Stimulated activated CD4-positive, alpha-beta T cell treated with anti-CD3 and anti-CD28 coated beads, Interleukin-15, amount 100 ng/mL, for 1 hour (primary cell): ENCODE data around the gene PIM3.

ENCODE experiments used
- DNase-seq, 2 donors: peaks; one replicate each; pipeline ENCODE4 v3.0.0-alpha.2; 2020; ENCODE audit warnings: low read depth in 1 of 2, low spot score in 1 of 2

PIM3 gene

DNA sequence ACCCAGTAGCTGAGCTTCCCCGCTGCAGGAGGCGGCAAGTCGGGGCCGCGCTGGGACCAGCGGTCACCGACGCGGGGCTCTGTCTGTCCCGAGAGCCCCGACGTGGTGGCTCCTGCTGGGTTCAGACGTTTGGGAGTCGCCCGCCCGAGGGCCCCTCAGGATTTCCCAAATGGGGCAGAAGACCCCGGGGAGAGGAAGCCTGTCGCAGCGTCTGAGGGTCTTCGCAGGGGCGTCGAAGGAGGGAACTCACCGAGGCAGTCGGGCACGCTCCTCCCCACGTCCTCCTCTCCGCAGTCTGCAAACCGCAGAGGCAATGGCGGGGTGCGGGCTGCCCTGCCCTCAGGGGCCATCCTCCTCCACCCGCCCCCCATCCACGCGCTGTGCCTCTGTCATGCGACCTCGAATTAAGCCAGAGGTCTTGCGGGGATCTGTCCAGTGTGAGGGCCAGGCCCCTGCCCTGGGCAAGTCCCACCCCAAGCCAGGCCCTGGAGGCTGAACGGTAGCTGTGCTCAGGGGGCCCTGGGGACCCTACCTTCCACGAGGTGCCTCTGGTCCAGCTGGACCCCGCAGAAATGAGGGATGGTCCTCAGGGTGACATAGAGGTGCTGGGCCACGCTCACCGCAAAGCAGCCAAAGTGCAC lies 39.5 kb downstream of the PIM3 start:
- no peak for DNase-seq

DNA sequence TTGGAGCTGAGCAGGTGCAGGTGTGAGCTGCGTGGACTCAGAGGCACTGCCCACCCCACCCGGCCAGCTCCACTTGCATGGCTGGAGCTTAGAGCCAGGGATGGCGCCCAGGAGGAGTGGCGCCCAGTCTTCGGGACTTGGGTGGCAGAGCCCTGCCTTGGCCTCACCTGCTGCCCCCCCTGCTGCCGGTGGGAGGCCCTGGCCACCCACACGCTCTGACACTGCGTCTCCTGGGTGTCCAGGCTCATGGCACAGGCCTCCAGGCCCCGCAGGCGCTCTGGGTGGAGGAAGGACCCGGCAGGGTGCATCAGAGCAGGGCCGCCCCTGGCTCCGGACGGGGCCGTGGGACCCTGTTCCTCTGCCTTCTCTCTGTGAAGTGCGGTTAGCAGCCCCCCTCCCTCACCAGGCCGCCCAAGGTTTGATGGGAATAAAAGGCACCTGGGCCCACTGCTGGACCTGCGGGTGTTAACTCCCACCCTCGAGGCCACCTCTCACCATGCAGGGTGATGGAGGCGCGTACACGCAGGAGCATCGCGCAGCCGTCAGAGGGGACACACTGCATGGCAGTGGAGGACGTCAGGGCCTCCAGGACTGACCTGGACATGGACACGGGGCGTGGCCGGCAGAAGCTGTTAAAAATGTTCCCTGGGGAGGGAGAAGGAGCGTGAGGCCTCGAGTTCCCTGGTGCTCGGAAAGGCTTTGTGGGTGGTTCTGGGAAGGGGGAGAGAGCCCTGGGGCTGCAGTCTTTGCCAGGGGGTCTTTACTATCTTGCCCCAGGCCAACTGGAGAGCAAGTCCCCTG lies 40.2 kb downstream of the PIM3 start:
- no peak for DNase-seq

DNA sequence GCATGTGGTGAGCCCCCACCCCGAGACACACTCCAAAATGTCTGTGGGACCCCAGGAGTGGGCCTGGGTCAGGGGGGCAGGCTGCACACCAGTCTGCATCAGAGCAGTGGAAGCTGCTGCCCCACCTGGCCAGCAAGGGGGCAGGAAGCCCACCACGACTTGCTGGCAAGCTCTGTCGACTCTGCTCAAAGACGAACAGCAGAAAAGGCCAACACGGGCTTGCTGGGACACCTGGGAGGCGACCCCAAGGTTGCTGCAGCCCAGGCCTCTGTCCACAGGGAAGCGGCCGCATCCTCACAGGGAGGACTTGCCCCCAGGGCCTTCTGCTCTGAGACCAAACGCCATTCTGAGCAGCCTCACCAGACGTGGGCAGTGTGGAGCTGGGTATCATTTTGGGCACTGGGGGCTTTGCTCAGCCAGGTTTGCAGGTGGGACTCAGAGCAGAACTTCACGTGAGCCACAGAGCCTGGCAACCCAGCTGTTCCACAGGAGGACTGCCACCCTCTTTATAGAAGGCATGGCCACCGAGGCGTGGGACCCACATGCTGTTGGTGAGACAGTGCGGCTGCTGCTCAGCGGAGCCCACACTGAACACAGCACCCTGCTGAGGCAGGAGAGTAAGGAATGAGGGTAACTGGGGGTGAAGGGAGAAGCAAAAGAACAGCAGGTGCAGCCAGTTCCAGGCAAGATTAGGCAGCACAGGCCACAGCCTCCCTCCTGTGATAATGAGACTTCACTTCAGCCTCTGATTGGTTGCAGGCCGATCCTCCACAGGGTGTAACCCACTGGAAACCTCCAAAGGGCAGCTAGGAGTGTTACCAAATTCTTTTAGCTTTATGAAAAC lies 41.0 kb downstream of the PIM3 start:
- DNase-seq = no peak

DNA sequence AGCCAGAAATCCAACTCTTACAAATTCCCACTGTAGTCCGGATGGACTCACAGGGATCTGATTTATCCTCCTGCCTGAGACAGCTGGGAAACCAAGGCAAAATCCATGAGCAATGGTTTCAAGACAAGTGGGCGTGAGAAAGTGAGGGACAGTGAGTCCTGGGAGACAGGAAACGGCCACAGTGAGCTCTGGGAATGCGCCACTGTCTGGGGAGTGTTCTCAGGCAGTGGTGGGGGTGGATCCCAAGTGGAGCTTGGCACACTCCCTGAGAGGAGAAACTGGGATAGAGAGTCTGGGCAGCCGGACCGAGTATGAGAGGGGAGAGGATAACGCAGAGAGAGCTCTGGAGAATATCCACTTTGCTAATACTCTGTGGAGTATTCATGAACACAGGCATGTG lies 42.2 kb downstream of the PIM3 start:
- DNase-seq = no peak

DNA sequence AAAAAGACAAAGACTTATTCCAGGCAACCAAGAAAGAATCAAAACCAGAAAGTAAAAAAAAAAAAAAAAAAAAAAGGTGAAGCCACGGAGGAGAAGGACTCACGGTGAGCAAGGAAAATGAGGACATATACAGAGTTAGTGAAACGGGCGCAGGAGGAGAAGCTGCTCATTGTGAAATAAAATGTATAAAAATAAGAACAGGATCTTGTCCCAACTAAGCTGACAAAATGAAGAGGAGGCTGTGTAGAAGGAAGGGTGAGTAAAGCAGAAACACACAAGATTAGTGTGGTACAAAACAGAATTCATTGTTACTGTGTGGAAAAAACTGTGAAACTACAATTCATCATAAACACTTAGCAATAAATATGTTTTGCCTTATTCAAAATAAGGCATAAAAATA lies 44.3 kb downstream of the PIM3 start:
- DNase-seq = no peak

DNA sequence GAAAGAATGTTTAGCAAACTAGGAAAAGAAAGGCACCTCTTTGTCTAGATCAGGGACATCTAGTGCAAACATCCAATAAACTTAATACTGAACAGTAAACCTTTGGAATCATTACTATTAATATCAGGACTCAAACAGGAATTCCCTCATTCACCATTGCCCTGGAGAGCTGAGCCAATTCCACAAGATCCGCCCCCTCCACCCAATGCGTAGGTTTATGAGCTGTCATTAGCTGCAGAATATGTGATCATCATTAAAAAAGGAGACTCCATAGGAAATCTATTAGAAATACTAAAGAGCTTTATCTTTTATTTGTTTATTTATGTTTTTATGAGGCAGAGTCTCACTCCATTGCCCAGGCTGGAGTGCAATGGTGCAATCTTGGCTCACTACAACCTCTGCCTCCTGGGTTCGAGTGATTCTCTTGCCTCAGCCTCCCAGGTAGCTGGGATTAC lies 46.5 kb downstream of the PIM3 start:
- no peak for DNase-seq

DNA sequence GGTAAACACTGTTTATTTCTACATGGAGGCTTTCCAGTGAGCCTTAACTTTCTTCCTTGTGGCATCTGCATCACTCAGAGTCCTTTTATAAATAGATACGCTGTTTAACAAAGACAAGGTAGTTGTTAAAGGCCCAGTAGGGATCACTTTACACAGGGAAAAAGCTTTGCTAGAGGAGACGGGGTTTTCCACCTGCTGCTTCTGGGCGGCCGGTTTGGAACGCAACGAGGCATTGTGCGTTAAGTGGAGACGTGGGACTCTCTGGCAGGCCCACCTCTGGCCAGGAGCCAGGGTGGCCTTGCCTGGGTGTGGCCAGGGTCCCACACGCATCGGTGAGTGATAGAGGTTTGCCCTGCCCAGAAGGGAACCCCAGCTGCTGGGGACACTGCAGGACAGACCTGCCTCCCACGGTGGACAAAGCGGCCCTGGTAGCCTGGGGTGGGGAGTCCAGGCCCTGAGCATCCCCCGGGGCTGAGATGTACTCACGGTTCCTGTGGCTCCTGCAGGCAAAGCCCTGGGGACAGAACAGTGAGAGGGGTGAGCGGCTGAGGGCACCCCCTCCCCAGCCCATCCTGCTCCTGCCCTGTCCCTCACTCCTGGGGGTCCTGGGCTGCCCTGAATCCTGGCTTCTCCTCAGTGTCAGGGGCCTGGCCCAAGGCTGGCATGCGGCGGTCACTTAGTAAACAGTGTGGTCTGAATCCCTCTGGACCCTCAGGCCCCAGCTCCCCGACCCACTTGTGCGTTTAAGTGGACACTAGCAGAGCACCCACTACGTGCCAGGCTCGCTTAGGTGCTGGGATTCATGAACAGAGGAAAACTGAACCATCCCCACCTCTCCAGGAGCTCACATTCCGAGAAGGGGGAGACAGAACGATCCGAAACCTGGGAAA lies 47.8 kb downstream of the PIM3 start:
- no peak for DNase-seq

DNA sequence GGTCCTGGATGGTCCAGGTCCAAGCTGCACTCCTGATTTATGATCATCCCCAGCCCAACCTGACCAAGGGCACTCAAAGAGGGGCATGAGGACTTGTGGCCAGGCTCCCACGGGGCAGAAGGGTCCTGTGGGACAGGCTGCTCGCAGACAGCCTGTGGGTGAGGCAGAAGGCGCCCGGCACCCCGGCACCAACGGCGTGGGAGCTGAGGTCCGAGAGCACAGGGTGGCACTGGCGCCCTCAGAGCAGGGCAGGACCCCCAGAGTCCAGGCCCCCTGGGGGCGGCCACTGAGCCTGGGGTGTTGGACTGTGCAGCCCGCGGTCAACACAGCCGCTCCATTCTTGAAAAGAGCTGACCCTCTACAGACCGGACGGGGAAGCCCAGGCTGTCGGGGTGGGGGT lies 48.7 kb downstream of the PIM3 start:
- DNase-seq = no peak

DNA sequence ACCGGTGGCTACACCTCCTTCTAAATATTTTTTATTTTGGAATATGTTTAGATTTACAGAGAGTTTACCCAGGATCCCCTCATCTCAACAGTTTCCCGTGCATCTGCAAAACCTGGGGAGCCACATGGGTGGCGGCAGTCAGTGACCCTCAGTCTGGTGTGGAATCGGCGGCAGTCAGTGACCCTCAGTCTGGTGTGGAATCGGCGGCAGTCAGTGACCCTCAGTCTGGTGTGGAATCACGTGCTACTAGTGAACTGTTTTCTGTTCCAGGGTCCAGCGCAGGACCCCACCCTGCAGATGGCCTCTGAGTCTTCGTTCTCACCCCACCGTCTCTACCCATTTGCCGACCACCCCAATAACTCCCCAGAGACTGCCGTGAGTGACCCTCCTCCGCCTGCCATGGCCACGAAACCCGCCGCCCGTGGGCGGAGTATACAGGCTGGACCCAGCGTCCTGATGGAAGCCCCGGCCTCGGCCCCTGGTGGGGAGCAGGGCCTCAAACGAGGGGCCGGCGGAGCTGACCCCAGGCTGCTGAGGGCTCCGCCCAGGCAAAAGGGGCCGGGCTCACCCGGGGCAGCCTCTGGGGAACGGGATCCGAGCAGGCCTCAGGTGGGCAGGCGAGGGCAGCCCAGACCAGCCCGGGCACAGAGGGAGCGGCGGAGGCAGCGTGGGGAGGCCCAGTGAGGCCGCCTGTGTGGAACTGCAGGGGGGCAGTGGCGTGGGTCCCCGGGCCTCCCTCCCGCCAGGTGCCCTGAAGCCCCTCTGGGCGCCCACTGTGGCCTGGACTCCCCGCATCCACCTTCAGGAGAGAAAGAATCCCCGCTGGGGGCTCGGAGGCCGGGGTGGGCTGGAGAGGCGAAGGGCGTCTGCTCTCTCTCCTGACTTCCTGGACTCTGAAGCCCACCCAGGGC lies 49.4 kb downstream of the PIM3 start:
- no peak for DNase-seq

DNA sequence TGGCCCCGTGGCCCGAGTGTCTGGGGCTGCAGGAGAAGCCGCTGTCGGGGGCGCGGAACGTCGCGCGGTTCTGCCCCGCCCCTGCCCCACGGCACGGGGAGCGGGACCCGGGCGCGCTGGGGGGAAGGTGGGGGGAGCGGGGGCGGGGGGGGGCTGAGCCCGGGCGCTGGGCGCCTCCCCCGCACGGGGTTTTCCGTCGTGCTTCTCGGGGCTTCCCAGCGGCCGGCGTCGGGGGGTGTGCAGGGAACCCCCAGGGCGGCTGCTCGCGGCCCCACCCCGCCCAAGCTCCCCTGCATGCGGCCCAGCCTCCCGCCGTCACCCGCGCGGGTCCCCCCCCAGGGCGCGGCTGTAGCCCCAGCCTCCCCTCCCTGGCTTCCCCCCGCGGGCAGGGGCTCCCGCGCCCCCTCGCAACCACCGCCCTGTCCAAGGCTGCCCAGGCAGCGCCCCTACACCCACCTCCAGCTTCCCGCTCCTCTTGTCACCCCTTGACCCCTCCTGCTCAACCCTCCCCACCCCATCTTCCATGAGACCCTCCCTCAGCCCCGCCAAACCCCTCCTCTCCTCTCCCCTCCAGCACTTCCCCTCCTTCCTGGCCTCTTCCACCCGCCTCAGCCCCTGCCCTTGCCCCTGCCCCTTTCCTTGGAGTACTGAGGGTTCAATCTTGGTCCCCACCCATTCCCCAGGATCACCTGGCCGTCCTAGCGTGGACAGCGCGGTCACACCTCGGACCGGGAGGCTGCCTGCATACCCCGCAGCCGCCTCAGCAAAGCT lies 50.3 kb downstream of the PIM3 start:
- DNase-seq = peak; percentile 29 to 64

DNA sequence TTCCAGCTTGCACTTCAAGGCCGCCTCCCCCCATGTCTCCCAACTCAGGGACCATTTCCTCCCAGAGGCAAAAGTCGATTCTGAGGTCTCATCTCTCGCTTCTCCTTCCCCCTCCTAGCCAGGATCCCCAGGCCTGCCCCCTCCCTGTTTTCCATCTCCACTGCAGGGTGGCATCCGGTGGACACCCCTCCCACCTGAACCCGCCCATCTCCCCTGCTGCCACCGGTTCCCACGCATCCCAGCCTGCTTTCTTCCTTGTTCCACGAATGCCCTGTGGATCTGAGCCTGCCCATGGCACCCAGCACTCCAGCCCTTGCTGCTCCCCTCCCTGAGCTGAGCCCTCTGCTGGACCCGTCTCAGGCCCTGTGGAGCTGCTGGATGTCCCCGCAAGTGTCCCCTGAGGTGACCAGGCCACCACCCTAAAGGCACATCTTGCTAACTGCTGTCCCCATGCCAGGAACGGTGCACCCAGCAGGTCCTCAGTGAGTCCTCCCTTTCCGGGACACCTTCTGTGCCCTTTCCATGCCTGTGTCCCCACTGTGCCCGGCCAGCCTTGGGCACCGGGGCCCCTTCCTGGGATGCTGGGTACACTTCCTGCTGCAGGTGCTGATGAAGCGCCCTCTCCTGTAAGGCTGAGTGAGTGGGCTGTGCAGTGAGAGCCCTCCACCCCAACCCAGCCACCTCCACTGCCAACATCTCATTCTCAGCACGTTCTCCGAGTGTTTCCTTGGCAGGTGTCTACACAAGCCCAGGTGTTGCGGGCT lies 51.1 kb downstream of the PIM3 start:
- DNase-seq = no peak

DNA sequence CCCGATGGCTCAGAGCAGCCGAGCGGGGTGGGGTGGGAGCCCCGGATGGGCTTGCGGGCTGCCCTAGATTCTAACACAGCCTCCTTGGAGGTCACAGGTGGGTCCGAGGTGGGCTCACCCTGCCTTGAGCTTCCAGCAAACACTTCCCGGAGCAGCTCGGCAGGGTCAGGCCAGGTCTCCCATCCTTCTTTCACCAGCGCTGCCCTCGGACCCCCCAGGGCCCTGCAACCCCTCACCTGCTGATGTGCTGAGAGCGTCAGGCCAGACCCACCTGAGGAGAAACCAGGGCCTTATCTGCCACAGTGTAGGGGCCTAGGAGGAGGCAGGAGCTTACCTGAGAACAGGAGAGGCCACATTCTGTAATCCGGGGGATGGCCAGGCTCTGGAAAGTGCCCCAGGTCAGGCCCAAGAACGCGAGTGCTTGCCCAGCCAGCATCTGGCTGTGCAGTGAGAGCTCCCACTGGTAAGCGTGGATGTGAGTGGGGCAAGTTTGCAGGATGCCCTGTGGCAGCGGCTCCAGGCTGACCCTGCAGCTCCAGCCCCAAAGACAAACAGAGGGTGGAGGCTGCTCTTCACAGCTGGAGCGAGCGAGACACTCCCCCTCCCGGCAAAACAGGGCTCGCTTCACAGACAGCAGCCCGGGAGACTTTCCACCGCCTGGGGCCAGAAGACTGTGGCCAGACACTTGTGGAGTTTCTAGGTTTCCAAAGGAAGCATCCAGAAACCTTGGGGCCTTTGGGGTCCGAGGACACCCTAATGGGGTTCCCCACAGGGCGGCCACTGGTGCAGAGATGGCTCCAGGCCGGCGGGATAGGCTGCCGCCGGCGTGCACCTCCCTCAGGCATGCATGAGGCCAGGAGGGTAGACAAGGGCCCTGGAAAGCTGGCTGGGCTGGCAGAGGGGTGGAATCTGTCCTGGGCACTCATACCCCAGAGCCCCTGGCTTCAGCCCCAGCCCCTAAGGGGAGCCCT lies 51.9 kb downstream of the PIM3 start, which contains the start of gene IL17REL:
IL17REL (minus strand) TSS at position 555 of the 971 bp plus-strand sequence; CDS start at position 436, 119 bp downstream.
- no peak for DNase-seq
